NOMO-1 treated with DMSO at 0.1 percent for 48 hours (cell line): ENCODE data around the gene MTHFSD.
A peak's percentile ranks its signal among the peaks of the same experiment; 100 is the strongest.

Experiments
- DNase-seq: peaks from one replicate; lab custom pipeline; 2025; ENCODE audit not compliant: unreplicated experiment; lab: John Stamatoyannopoulos, UW

The MTHFSD gene

GRCh38 chr16:86531641-86532525 lies 23.2 kb downstream of the MTHFSD start:
- DNase-seq = no peak

GRCh38 chr16:86531191-86531545 lies 23.9 kb downstream of the MTHFSD start:
- DNase-seq = no peak

GRCh38 chr16:86530251-86531190 lies 24.5 kb downstream of the MTHFSD start:
- no peak for DNase-seq

- DNase-seq = no peak
Observed at GRCh38 chr16:86529160-86529559, 25.9 kb downstream of the MTHFSD start.

- no peak for DNase-seq
Observed at GRCh38 chr16:86528061-86528929, 26.7 kb downstream of the MTHFSD start.

GRCh38 chr16:86527366-86527765 lies 27.7 kb downstream of the MTHFSD start:
- no peak for DNase-seq

- DNase-seq = no peak
Observed at GRCh38 chr16:86525696-86526095, 29.3 kb downstream of the MTHFSD start.

GRCh38 chr16:86524029-86524428 lies 31.0 kb downstream of the MTHFSD start:
- no peak for DNase-seq

GRCh38 chr16:86523166-86523740 lies 31.8 kb downstream of the MTHFSD start:
- DNase-seq = no peak

- DNase-seq = no peak
Observed at GRCh38 chr16:86522634-86523033, 32.4 kb downstream of the MTHFSD start.

- DNase-seq = peak; percentile 36
Observed at GRCh38 chr16:86521236-86522197, 33.5 kb downstream of the MTHFSD start.

GRCh38 chr16:86520317-86521210 lies 34.5 kb downstream of the MTHFSD start:
- peak; percentile 10 for DNase-seq

GRCh38 chr16:86519649-86520316 lies 35.3 kb downstream of the MTHFSD start:
- DNase-seq = no peak

GRCh38 chr16:86519007-86519648 lies 35.9 kb downstream of the MTHFSD start:
- DNase-seq = no peak

- peak; percentile 39 for DNase-seq
Observed at GRCh38 chr16:86517652-86518258, 37.3 kb downstream of the MTHFSD start.

GRCh38 chr16:86517033-86517432 lies 38.0 kb downstream of the MTHFSD start:
- no peak for DNase-seq

- no peak for DNase-seq
Observed at GRCh38 chr16:86516623-86517003, 38.4 kb downstream of the MTHFSD start.
